Mesangial cell (primary cell): ENCODE measurements around the gene MEGF9. TPM values are rescaled to one million over a fixed set of nuclear protein-coding genes. Genes with fewer than 3 reads are reported as not detected.

ENCODE experiments used
- total RNA-seq: library from RNA; depleted of rRNA; stranded (reverse); fragments of >200 nt; gene quantifications from 2 replicates; pipeline ENCODE4 v1.2.3, GENCODE V29; 2015

Gene MEGF9
- 7.2 and 10.8 TPM in 2 replicates for total RNA-seq

GRCh38 chr9:120714088-120714845, at the start of gene MEGF9:
MEGF9 (minus strand) TSS chr9:120714470; CDS start chr9:120714358, 112 bp downstream.

DNA sequence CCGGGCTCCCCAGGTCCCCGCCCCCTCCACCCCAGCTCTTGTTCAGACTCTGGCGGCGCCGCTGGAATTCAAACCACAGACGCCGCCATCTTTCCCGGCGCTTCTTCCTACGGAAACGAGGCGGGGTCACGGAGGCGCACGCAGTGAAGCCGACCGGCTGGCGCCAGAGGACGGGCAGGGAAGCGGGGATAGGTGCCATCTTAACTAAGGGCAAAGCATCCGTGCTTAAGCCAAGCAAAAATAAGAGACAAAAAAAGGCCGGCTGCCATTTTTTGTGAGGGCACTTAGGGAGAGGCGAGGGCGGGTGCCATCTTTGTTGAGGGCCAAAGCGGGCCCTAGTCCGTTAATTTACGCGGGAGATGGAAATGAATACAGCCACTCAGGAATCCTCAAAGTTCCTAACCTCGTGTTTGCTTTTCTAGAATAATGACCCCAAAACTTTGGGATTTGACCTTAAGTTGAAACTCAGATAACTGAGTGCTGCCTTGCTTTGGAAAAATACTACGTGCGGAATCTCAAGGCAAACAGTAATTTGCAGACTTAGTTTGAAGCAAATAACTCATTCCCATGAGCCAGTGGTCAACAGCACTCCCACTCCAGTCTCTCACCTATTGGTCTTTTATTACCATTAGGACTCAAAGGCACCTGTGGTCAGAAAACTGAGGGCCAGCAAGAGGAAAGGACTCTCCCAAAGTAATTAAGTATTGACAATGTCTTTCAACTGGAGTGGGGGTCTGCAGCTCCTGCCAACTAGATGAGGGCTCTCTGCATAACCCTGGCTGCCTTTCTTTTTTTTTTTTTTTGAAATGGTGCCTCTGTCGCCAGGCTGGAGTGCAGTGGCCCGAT, 134.0 kb downstream of the MEGF9 start, which contains the start of gene CDK5RAP2:
Gene CDK5RAP2 (minus strand): TSS at position 117 of the 846 bp plus-strand sequence. CDS start 189 bp downstream, outside the sequence.

Other genes with a start within 250 kb of the MEGF9 start
- gene CDK5RAP2, start 134.3 kb downstream of the MEGF9 start, total RNA-seq, result 19.6 and 46.8 TPM in 2 replicates
- gene FBXW2, start 78.9 kb upstream of the MEGF9 start, total RNA-seq, result 26.9 and 31.9 TPM in 2 replicates
- gene PSMD5, start 128.5 kb upstream of the MEGF9 start, total RNA-seq, result 26.6 and 34.1 TPM in 2 replicates
- 22.1 and 121 TPM in 2 replicates for gene PHF19, start 162.7 kb upstream of the MEGF9 start, total RNA-seq
- gene TRAF1, start 212.3 kb upstream of the MEGF9 start, total RNA-seq, result 2.4 and 2.6 TPM in 2 replicates